Trophoblast cell (in vitro differentiated cells and primary cell): ENCODE data around the gene JAK2.
A peak's percentile ranks its signal among the peaks of the same experiment; 100 is the strongest.
"Not testable (repeated sequence)": the region's sequence is repeated elsewhere in the genome, so short reads cannot be mapped to it uniquely, and the experiment has no call there.

Experiments used
- DNase-seq, 2 donors: peaks; one replicate each; pipeline ENCODE4 v3.0.0-alpha.2; 2016
- H2AFZ ChIP-seq: 2 replicates; pipeline ENCODE4 v1.6.1; 2013; ENCODE audit warnings: low read length, moderate library complexity, mild to moderate bottlenecking; ENCODE audit not compliant: insufficient read depth, poor library complexity
- H2AK5ac ChIP-seq: 2 replicates; pipeline ENCODE4 v1.6.1; 2013; ENCODE audit warnings: mild to moderate bottlenecking, low read length
- H2BK120ac ChIP-seq: 2 replicates; pipeline ENCODE4 v1.6.1; 2013; ENCODE audit warnings: low read length, mild to moderate bottlenecking, moderate library complexity; ENCODE audit not compliant: insufficient read depth, poor library complexity
- H2BK12ac ChIP-seq: 2 replicates; pipeline ENCODE4 v1.6.1; 2013; ENCODE audit warnings: mild to moderate bottlenecking, low read length, moderate library complexity
- H2BK5ac ChIP-seq: 2 replicates; pipeline ENCODE4 v1.6.1; 2013; ENCODE audit warnings: low read length, low read depth, moderate library complexity, mild to moderate bottlenecking; ENCODE audit not compliant: poor library complexity
- H3K14ac ChIP-seq: 2 replicates; pipeline ENCODE4 v1.6.1; 2013; ENCODE audit warnings: mild to moderate bottlenecking, low read length
- H3K18ac ChIP-seq: 2 replicates; pipeline ENCODE4 v1.6.1; 2013; ENCODE audit warnings: mild to moderate bottlenecking, low read length
- H3K23ac ChIP-seq: 2 replicates; pipeline ENCODE4 v1.6.1; 2013; ENCODE audit warnings: low read length
- H3K27ac ChIP-seq: 2 replicates; pipeline ENCODE4 v1.5.1; 2013; ENCODE audit warnings: low read depth, mild to moderate bottlenecking, inconsistent platforms, low read length, moderate library complexity
- H3K27me3 ChIP-seq: 2 replicates; pipeline ENCODE4 v1.6.1; 2013; ENCODE audit warnings: inconsistent platforms, mild to moderate bottlenecking, low read length, moderate library complexity; ENCODE audit not compliant: insufficient read depth
- H3K36me3 ChIP-seq, 2 experiments: 1 replicate in 1 of 2; 2 replicates in 1 of 2; pipeline ENCODE4 v1.6.1; 2013; ENCODE audit warnings: low read length in 2 of 2, mild to moderate bottlenecking in 2 of 2, moderate library complexity in 1 of 2; ENCODE audit not compliant: insufficient read depth in 2 of 2, control insufficient read depth in 1 of 2
- H3K4ac ChIP-seq: 2 replicates; pipeline ENCODE4 v1.6.1; 2013; ENCODE audit warnings: low read depth, mild to moderate bottlenecking, low read length, moderate library complexity
- H3K4me1 ChIP-seq, 2 experiments: 1 replicate in 1 of 2; 2 replicates in 1 of 2; pipeline ENCODE4 v1.6.1; 2013; ENCODE audit warnings: low read length in 2 of 2, mild to moderate bottlenecking in 2 of 2, moderate library complexity in 1 of 2; ENCODE audit not compliant: insufficient read depth in 2 of 2, control insufficient read depth in 1 of 2
- H3K4me2 ChIP-seq: 2 replicates; pipeline ENCODE4 v1.6.1; 2013; ENCODE audit warnings: inconsistent platforms, mild to moderate bottlenecking, low read length, moderate library complexity
- H3K4me3 ChIP-seq: 2 replicates; pipeline ENCODE4 v1.5.1; 2013; ENCODE audit warnings: mild to moderate bottlenecking, low read depth, low read length, inconsistent platforms
- H3K79me1 ChIP-seq: one replicate; pipeline ENCODE4 v1.6.1; 2013; ENCODE audit warnings: low read length
- H3K79me2 ChIP-seq: 2 replicates; pipeline ENCODE4 v1.6.1; 2013; ENCODE audit warnings: low read length, mild to moderate bottlenecking; ENCODE audit not compliant: control insufficient read depth, insufficient read depth, poor library complexity
- H3K9ac ChIP-seq: 2 replicates; pipeline ENCODE4 v1.6.1; 2013; ENCODE audit warnings: mild to moderate bottlenecking, low read length
- H3K9me3 ChIP-seq: 2 replicates; pipeline ENCODE4 v1.6.1; 2013; ENCODE audit warnings: low read depth, mild to moderate bottlenecking, control low read depth, inconsistent platforms, low read length; ENCODE audit not compliant: insufficient read depth
- H4K12ac ChIP-seq: 2 replicates; pipeline ENCODE4 v1.6.1; 2013; ENCODE audit warnings: low read depth, mild to moderate bottlenecking, low read length, moderate library complexity
- H4K8ac ChIP-seq: 2 replicates; pipeline ENCODE4 v1.6.1; 2013; ENCODE audit warnings: low read depth, mild to moderate bottlenecking, low read length, moderate library complexity
- H4K91ac ChIP-seq: one replicate; pipeline ENCODE4 v1.6.1; 2013; ENCODE audit warnings: low read depth, mild to moderate bottlenecking, low read length, moderate library complexity
- WGBS: extraction: QIAGEN DNeasy Blood & Tissue Kit; methylation state at CpG from one replicate; pipeline ENCODE4 v1.1.7; 2013; ENCODE audit warnings: missing lambda C conversion rate; ENCODE audit not compliant: insufficient read length, insufficient coverage; ENCODE audit errors: extremely low coverage; 5-methylcytosine and 5-hydroxymethylcytosine counted together

JAK2 gene

GRCh38 chr9:5101127-5101526 is 116.1 kb downstream of the JAK2 start:
- not testable (repeated sequence) for H3K9ac ChIP-seq, H3K79me2 ChIP-seq, H3K4me3 ChIP-seq, H4K91ac ChIP-seq, H3K79me1 ChIP-seq, H2BK120ac ChIP-seq, H3K18ac ChIP-seq, H2AK5ac ChIP-seq, H4K12ac ChIP-seq, H3K4ac ChIP-seq, H2BK5ac ChIP-seq, H3K23ac ChIP-seq, H3K36me3 ChIP-seq, H3K14ac ChIP-seq, H3K27me3 ChIP-seq, H3K9me3 ChIP-seq, H2BK12ac ChIP-seq, H3K4me2 ChIP-seq, DNase-seq, H2AFZ ChIP-seq, H3K27ac ChIP-seq, H3K4me1 ChIP-seq, H4K8ac ChIP-seq
- WGBS: no CpG with 5 or more reads among the region's 7 CpGs

- H3K27me3 ChIP-seq, DNase-seq: not testable (repeated sequence)
These were observed 121.4 kb downstream of the JAK2 start for GRCh38 chr9:5106517-5106916.

DNA sequence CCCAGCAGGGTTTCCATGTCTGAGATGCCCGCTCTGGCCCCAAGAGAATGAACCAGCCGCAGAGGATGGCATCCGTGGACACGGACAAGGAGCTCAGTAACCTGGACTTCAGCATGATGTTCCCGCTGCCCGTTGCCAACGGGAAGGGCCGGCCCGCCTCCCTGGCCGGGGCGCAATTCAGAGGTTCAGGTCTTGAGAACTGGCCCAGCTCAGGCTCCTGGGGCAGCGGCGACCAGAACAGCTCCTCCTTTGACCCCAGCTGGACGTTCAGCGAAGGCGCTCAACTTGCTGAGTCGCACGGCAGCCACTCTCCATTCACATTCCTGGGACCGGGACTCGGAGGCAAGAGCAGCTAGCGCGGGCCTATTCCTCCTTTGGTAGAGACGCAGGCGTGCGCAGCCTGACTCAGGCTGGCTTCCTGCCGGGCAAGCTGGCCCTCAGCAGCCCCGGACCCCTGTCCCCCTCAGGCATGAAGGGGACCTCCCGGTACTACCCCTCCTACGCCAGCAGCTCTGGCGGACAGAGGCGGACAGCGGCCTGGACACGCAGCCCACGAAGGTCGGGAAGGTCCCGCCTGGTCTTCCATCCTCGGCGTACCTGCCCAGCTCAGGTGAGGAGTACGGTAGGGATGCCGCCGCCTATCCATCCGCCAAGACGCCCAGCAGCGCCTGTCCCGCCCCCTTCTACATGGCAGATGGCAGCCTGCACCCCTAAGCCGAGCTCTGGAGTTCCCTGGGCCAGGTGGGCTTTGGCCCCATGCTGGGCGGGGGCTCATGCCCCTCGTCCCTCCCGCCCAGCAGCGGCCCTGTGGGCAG is 126.0 kb downstream of the JAK2 start:
- no peak overlapping the region for H3K18ac ChIP-seq
- H4K91ac ChIP-seq: no peak overlapping the region
- H3K14ac ChIP-seq: no peak overlapping the region
- no peaks in the 10 kb centered on the region for H3K27me3 ChIP-seq
- H2BK5ac ChIP-seq: no peak overlapping the region
- no peak overlapping the region for H2AFZ ChIP-seq
- H4K12ac ChIP-seq: no peak overlapping the region
- no peak overlapping the region for H2BK12ac ChIP-seq
- no peak overlapping the region for H3K4ac ChIP-seq
- no peak overlapping the region for H2BK120ac ChIP-seq
- H3K4me3 ChIP-seq: peak overlapping the region; percentile 44
- no peak overlapping the region for H3K23ac ChIP-seq
- peaks cover 20 to 23% of the 10 kb centered on the region in 2 experiments for H3K36me3 ChIP-seq
- H3K9ac ChIP-seq: no peak overlapping the region
- DNase-seq: no peak
- no peak overlapping the region for H3K27ac ChIP-seq
- H3K4me2 ChIP-seq: no peak overlapping the region
- H3K9me3 ChIP-seq: peaks cover 16% of the 10 kb centered on the region
- H4K8ac ChIP-seq: no peak overlapping the region
- H3K79me2 ChIP-seq: no peaks in the 10 kb centered on the region
- no CpG with 5 or more reads among the region's 50 CpGs for WGBS
- no peaks in the 10 kb centered on the region for H3K4me1 ChIP-seq
- no peaks in the 10 kb centered on the region for H3K79me1 ChIP-seq
- no peak overlapping the region for H2AK5ac ChIP-seq

More at GRCh38 chr9:5106517-5106916, 121.4 kb downstream of the JAK2 start:
- not testable (repeated sequence) for H3K27ac ChIP-seq, H3K4me1 ChIP-seq, H3K4me2 ChIP-seq, H2BK12ac ChIP-seq, H3K18ac ChIP-seq, H2BK120ac ChIP-seq, H3K23ac ChIP-seq, H2AFZ ChIP-seq, H2AK5ac ChIP-seq, H3K36me3 ChIP-seq, H3K9ac ChIP-seq, H3K4me3 ChIP-seq, H3K4ac ChIP-seq, H4K12ac ChIP-seq, H4K91ac ChIP-seq, H3K79me1 ChIP-seq, H2BK5ac ChIP-seq, H3K79me2 ChIP-seq, H3K14ac ChIP-seq, H3K9me3 ChIP-seq, H4K8ac ChIP-seq
- WGBS: no CpG with 5 or more reads among the region's 2 CpGs

DNA sequence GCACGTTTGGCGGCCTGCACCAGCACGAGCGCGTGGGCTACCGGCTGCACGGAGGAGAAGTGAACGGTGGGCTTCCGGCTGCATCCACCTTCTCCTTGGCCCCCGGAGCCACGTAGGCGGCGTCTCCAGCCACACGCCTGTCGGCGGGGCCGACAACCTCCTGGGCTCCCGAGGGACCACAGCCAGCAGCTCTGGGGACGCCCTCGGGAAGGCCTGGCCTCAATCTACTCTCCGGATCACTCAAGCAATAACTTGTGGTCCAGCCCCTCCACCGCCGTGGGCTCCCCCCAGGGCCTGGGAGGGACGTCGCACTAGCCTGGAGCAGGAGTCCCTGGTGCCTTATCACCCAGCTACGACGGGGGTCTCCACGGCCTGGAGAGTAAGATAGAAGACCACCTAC is 126.6 kb downstream of the JAK2 start:
- Histone ChIP-seq H3K79me1 (no peaks in the 10 kb centered on the region), H3K4ac (no peak overlapping the region), H3K18ac (no peak overlapping the region), H3K9me3 (peaks cover 16% of the 10 kb centered on the region), H3K14ac (no peak overlapping the region), H3K4me2 (no peak overlapping the region), H2AK5ac (no peak overlapping the region), H3K27ac (no peak overlapping the region), H3K79me2 (no peaks in the 10 kb centered on the region), H3K36me3 (peaks cover 20 to 23% of the 10 kb centered on the region in 2 experiments), H3K23ac (no peak overlapping the region), H2AFZ (no peak overlapping the region), H2BK120ac (no peak overlapping the region), H3K27me3 (no peaks in the 10 kb centered on the region), H4K91ac (no peak overlapping the region), H2BK5ac (no peak overlapping the region), H4K8ac (no peak overlapping the region), H4K12ac (no peak overlapping the region), H3K4me3 (no peak overlapping the region), H3K9ac (no peak overlapping the region), H3K4me1 (no peaks in the 10 kb centered on the region), H2BK12ac (no peak overlapping the region)
- no CpG with 5 or more reads among the region's 28 CpGs for WGBS
- DNase-seq: no peak
